GM18858 (cell line): ENCODE data around the gene ARSG.

Source experiments
- ATAC-seq: cut with Tn5 transposase; IDR thresholded peaks from one replicate; pipeline ENCODE4 v1.9.1; 2021; ENCODE audit not compliant: unreplicated experiment

The ARSG gene

DNA sequence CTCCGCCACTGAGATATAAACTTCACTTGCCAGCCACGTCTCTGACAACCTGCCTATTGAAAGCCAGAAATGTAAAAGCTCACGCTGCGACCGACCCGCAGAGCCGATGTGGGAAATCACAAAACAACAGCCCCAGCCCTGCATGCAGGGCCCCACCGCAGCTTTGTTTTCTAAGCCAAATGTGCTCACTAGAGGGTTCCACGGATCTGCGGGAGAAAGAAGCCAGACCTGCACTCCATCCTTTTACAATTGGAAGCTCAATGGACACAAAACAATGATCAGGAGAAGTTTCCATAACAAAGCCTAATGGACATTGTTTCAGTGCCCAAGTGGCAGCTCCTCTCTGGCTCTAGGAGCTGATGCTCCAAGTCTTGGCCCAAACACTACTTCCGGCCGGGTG, 132.9 kb downstream of the ARSG start:
- no peak for ATAC-seq

DNA sequence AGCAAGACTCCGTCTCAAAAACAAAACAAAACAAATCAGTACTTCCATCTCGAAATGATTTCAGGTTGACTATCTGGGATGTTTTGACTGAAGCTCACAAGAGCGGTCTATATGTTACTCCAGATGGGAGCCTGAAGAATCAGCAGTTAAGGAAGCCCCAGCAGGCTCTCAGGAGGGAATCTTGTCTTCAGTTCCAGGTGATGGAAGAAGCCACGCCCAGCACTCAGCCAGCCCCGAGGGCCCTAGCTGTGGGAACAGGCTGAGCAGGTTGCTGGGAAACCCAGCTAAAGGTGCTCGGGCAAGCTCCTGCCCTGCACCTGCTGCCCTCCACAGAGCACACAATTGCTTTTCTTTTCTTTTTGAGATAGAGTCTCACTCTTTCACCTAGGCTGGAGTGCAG, 133.6 kb downstream of the ARSG start:
- no peak for ATAC-seq

DNA sequence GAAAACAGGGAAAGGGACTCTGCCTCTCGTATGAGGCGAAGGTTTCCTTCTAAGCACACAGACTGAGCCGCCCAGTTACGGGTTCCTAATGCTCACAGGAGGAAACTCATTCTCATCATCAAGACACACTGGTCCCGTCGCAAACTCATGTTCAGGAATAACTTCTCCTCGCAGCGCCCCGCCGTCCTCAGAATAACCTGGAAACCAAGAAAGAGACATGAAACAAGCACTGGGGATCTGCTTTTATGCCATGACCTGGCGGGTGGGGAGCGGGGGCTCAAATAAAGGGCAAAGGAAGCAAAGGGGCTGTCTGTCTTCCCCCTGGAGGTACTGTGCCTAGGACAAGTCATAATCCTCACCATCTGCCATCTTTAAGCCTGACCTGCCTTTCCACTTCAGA, 134.7 kb downstream of the ARSG start:
- no peak for ATAC-seq

DNA sequence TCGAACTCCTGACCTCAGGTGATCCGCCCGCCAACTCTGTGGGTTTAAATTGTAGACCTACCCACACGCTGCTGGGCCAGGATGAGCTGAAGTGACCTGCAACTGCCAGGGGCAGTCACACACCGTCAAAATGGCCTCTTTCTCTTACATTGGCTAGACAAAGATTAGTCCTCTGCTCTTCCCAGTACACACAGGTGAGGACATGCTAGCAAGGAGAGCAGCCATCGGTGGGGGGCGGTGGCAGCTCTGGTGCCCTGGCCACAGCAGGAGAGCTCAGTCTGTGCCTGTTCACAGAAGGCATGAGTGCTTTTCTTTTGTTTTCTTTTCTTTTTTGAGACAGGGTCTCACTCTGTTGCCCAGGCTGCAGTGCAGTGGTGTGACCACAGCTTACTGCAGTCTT, 136.3 kb downstream of the ARSG start:
- no peak for ATAC-seq

- no peak for ATAC-seq
Measured at GRCh38 chr17:68428498-68429172, 137.3 kb downstream of the ARSG start.

- ATAC-seq, result no peak
Measured at GRCh38 chr17:68429881-68430280, 138.6 kb downstream of the ARSG start.

DNA sequence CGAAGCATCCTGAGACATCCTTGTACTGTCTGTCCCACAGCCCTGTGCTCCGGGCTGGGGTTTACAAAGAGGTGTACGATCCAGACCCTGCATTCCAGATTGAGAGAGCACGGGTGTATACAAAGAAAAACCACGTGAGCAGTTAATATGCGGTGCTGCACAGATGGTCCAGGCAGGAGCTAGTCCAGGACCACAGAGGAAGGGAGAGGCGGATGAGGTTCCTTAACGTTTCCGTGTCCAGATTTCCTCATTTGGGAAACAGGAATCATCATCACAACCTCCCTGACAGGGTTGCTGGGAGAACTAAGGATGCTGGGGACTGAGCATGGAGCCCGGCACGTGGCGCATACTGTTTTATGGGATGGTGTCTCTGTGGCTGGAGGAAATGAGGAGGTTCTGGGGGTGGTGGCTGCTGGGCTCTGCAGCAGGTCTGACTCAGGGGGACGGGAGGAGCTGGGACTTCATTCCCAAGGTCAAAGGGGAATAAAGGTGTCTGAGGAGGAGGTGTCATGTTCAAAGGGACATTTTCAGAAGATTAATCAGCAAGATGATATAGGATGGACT, 139.8 kb downstream of the ARSG start:
- no peak for ATAC-seq

DNA sequence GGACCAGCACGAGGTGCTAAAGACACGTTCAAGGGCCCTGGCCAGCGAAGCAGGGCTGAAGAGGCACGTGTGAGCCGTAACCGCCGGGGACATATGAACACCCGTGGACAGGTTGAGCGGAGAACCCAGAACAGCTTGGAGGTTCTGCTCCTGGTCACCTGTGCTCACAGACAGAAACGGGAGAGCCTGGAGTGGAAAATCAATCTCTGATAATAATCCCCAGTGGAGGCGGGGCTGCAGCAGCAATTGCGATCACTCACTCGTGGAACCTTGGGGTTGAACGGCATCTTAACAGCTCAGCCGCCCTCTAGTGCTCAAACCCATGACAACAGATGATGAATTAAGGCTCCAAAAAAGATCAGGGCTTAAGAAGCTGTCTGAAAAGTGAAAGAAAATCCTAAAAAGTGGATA, 140.4 kb downstream of the ARSG start:
- ATAC-seq, result no peak

- no peak for ATAC-seq
Measured at GRCh38 chr17:68432086-68432864, 141.0 kb downstream of the ARSG start.

GRCh38 chr17:68433211-68433610, 141.9 kb downstream of the ARSG start:
- ATAC-seq, result no peak

DNA sequence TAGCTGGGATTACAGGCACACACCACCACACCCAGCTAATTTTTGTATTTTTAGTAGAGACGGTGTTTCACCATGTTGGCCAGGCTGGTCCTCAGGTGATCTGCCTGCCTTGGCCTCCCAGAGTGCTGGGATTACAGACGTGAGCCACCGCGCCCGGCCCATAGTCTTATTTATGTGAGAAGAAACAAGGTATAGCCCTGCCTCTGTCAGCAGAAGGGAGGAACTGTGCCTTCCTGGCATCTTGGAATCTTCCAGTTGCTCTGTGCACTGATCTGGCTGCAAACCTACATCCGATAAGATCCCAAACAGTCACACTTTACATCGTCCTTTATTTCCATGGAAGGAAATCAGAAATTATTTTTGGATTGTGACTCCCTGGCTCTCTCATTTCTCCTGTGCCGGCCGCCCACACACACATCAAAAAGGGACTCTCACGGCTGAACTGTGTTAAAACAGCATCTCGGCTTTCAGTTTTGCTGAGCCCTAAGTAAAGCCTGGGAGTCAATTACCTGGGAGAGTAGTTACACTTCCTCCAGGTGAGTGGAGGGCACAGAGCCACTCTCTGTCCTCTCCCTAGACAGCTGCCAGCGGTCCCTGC, 142.7 kb downstream of the ARSG start:
- ATAC-seq, result no peak

GRCh38 chr17:68435361-68435760, 144.1 kb downstream of the ARSG start:
- ATAC-seq, result no peak

DNA sequence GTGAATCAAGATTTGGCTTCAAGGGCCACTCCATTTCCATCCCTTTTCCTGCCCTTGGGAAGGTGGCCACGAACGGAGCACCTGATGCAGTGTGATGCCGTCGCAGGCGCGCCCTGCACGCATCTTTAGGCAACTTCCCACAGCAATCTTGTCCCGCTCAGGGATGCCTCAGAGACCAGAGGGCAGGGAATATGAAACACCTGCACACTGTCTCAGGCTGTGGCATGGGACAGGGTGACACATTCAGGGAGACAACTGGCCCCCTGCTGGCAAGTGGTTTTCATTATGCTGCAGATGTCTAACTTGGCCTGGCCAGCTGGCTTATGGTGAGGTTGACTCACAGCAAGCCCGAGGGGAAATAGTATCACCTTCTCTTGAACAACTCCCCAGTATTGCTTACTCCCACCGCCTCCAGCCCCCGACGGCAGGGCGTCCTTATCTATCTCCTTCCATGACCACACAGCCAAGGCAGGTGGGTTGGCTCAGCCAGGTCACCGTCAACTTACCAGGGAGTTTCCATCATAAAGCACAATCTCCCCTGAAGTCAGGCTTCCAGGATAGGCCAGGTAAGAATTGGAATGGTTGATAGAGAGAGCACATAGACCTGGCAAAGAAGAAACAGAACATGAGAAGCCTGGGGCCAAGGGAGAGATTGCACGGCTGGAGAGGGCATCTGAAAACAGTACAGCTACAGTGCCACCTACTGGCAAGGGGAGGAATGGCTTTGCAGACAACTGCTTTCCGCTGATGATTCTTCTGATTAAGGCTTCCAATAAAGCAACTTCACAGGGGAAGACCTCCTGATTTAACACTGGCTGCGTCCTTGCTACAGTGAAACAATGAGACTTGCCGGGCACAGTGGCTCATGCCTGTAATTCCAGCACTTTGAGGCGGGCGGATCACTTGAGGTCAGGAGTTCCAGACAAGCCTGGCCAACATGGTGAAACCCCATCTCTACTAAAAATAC, 144.9 kb downstream of the ARSG start:
- ATAC-seq, result no peak

DNA sequence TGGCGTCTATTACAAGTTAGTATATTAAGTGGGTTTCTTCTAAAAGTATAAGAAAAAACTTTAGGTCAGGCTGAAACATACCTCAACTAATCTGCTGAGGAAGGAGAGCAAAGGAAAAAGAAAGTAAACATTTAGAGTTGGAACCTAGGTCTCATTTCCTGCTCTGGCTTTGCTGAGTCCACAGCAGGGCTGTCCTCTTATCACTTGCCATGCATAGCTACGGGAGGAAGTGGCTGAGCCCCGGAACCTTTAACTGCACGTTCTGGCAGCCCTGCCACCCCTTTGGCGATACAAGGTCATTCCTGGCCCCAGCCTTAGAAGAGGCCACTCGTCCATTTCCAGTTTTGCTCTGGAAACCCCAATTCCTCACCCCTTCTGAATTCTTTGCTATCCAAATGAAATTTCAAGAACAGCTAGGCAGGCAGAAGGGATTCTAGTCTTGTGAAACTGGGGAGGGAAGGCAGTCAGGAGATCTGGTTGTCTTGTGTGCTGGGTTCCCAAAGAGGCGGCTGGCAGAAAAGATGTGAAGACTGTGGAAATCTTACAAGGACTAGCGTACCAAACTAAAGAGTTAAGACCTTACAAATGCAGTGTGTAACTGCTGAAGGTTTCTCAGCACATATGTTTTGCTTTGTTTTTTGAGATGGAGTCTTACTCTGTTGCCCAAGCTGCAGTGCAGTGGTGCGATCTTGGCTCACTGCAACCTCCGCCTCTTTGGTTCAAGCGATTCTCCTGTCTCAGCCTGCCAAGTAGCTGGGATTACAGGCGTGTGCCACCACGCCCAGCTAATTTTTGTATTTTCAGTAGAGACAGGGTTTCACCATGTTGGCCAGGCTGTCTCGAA, 146.9 kb downstream of the ARSG start:
- ATAC-seq, result no peak

GRCh38 chr17:68439656-68440290, 148.5 kb downstream of the ARSG start:
- ATAC-seq, result no peak

DNA sequence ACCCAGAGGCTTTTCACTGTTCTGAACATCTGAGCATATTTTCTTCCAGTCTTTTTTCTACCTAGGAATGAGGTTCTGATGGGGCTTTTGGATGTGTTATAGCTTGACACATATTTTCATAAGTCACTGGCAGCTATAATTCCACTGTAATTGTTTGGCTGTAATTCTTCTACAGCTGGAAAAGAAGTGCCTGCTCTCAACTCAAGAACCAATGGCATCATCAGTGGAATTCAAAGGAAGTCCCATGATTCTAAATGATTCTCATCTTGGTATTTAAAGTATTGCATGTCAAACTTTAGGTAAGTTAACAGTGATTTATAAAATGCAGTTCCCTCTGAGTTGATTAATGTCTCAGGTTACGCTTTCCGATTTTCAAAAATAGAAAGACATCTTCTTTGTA, 149.2 kb downstream of the ARSG start:
- no peak for ATAC-seq

DNA sequence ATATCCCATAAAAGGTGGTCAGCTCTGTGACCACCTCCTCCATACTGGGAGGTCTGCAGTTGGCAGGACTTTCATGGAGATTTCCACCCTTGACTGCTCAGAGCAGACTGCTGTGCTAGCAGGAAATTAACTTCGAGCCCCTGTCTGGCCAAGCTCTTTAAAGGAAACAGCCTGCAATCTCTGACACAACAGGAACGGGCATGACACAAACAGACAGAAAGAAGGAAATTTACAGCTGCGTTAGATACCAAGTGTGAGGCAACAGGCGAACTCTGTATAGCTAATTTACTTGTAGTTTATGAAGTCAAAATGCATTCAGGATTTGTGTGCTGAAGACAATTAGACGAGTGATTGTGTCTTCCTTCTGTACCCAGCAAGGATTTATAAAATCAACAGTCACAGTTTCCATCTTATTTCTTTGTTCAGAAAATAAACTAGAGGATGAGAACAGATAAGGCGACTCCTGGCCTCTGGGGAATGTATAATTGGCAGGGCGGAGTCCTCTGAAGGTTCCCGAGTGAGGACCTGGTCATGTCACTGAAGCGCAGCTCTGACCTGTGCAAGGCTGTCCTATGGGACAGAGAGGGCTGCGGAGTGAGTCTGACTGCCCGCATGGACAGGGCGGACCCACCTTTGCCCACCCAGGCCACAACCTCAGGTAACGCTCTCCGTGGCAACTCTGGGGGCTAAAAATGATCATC, 149.9 kb downstream of the ARSG start:
- ATAC-seq, result no peak

DNA sequence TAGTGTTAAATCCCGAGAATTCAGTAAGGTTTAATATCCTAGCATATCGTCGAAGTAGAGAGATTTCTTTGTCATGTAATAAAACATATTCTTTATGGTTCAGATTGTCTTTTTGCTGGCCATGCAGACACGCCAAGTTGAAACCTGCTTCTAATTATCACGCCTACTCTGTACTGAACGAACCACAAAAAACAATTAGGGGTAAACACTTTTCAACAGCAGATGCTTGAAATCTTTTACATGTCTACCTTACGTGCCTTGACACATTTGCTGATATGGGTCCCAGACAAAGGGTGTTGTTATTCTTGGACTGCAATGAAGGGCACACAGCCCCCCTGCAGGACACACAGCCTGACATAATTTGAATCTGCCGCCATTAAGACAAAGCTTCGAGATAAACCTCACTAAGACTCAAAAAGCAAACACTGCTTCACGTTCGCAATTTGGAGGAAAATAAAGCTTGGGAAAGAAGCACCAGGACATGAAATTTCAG, 152.7 kb downstream of the ARSG start:
- no peak for ATAC-seq

DNA sequence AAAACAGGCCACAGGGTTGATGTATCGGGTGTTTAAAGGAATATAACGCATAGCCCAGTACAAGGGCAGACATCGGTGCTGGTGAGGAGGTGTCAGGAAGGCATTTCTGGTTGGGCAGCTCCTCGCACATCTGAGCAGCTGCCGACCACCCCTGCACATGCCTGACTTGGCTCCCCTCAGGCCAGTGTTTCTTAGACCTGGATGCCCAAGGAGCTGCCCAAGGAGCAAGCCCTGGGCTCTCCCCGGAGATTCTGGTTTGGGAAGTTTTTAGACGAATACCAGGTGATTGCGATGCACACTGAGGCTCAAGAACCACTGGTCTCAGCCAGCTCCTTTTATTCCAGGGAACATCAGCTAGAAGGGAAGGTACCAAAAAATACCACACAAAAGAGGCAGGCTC, 154.4 kb downstream of the ARSG start:
- ATAC-seq, result no peak
